ENCODE results near the gene NFASC.
A peak's percentile ranks its signal among the peaks of the same experiment; 100 is the strongest.

NFASC gene

GRCh38 chr1:204870160-204870912 lies at the start of gene NFASC:
TSS of gene NFASC (plus strand) at chr1:204870862. CDS start at chr1:204944316, 73,454 bp downstream.
- peak; percentile 83 for DNase-seq

GRCh38 chr1:204821476-204821875 lies 49.2 kb upstream of the NFASC start:
- no peak for DNase-seq

GRCh38 chr1:204821924-204822323 lies 48.7 kb upstream of the NFASC start:
- DNase-seq = no peak

- DNase-seq = no peak
Measured at GRCh38 chr1:204826970-204827369, 43.7 kb upstream of the NFASC start.

- peak; percentile 78 for DNase-seq
Measured at GRCh38 chr1:204828352-204828850, 42.3 kb upstream of the NFASC start.

- DNase-seq = peak; percentile 43
Measured at GRCh38 chr1:204829133-204829825, 41.4 kb upstream of the NFASC start.

GRCh38 chr1:204830747-204831146 lies 39.9 kb upstream of the NFASC start:
- no peak for DNase-seq

- DNase-seq = no peak
Measured at GRCh38 chr1:204831186-204831585, 39.5 kb upstream of the NFASC start.

GRCh38 chr1:204834336-204834735 lies 36.3 kb upstream of the NFASC start:
- no peak for DNase-seq

- DNase-seq = no peak
Measured at GRCh38 chr1:204834752-204835151, 35.9 kb upstream of the NFASC start.

- no peak for DNase-seq
Measured at GRCh38 chr1:204835737-204836136, 34.9 kb upstream of the NFASC start.

GRCh38 chr1:204836856-204837255 lies 33.8 kb upstream of the NFASC start:
- no peak for DNase-seq

GRCh38 chr1:204837440-204838084 lies 33.1 kb upstream of the NFASC start:
- peak; percentile 23 for DNase-seq

GRCh38 chr1:204841316-204841715 lies 29.3 kb upstream of the NFASC start:
- no peak for DNase-seq

- no peak for DNase-seq
Measured at GRCh38 chr1:204841798-204842197, 28.9 kb upstream of the NFASC start.

- no peak for DNase-seq
Measured at GRCh38 chr1:204842369-204842768, 28.3 kb upstream of the NFASC start.

GRCh38 chr1:204842892-204843291 lies 27.8 kb upstream of the NFASC start:
- peak; percentile 83 for DNase-seq

GRCh38 chr1:204846546-204846945 lies 24.1 kb upstream of the NFASC start:
- DNase-seq = peak; percentile 86

- DNase-seq = no peak
Measured at GRCh38 chr1:204848579-204848978, 22.1 kb upstream of the NFASC start.

GRCh38 chr1:204852854-204853253 lies 17.8 kb upstream of the NFASC start:
- no peak for DNase-seq

GRCh38 chr1:204853436-204853835 lies 17.2 kb upstream of the NFASC start:
- no peak for DNase-seq

- DNase-seq = no peak
Measured at GRCh38 chr1:204854286-204854685, 16.4 kb upstream of the NFASC start.

GRCh38 chr1:204858363-204858821 lies 12.3 kb upstream of the NFASC start:
- DNase-seq = no peak

GRCh38 chr1:204859861-204860267 lies 10.8 kb upstream of the NFASC start:
- no peak for DNase-seq
